Ascending aorta (tissue), 2 donors: ENCODE results near the gene CNRIP1. TPM values are rescaled to one million over a fixed set of nuclear protein-coding genes. Genes with fewer than 3 reads are reported as not detected.
"Not testable (repeated sequence)": the region's sequence is repeated elsewhere in the genome, so short reads cannot be mapped to it uniquely, and the experiment has no call there.

ENCODE experiments used
- DNase-seq, 2 donors: peaks; one replicate each; pipeline ENCODE4 v3.0.0-alpha.2; 2019; ENCODE audit warnings: low spot score in 2 of 2
- H3K27ac ChIP-seq, 2 donors: fragments of 200-600 bp; sonication (generic); one replicate each; pipeline ENCODE4 v1.5.1; 2016 to 2017; ENCODE audit warnings: mild to moderate bottlenecking in 1 of 2
- H3K27me3 ChIP-seq: fragments of 200-600 bp; sonication (generic); one replicate; pipeline ENCODE4 v1.5.1; 2017
- H3K36me3 ChIP-seq, 2 donors: fragments of 200-600 bp; sonication (generic); one replicate each; pipeline ENCODE4 v1.5.1; 2016
- H3K4me1 ChIP-seq, 2 donors: fragments of 200-600 bp; sonication (generic); one replicate each; pipeline ENCODE4 v1.5.1; 2016 to 2017; ENCODE audit warnings: mild to moderate bottlenecking in 1 of 2
- H3K4me3 ChIP-seq, 2 donors: fragments of 200-600 bp; sonication (generic); one replicate each; pipeline ENCODE4 v1.5.1; 2016 to 2017; ENCODE audit warnings: mild to moderate bottlenecking in 1 of 2
- H3K9me3 ChIP-seq, 2 donors: fragments of 200-600 bp; sonication (generic); one replicate each; pipeline ENCODE4 v1.5.1; 2016
- intact Hi-C: fragments of 100-400 bp; cut with DNase I; formaldehyde crosslinking; loops from one replicate; pipeline ENCODE4 v1.15.1; 2023
- total RNA-seq: library from RNA; depleted of rRNA; stranded (reverse); fragments of >200 nt; gene quantifications from one replicate; pipeline ENCODE4 v1.1.0, GENCODE V29; 2016
- TF ChIP-seq, protein P1 (sequence below), 3 experiments: fragments of 200-600 bp in 2 of 3; fragments of 450-650 bp in 1 of 3; sonication (generic) in 2 of 3; IDR thresholded peaks; one replicate each; pipeline ENCODE4 v1.5.1; 2016 to 2019; ENCODE audit warnings: antibody characterized with exemption in 3 of 3, mild to moderate bottlenecking in 1 of 3, moderate library complexity in 1 of 3

Gene CNRIP1
- total RNA-seq, 1 donor from 2014 or later: 37.7 TPM

DNA sequence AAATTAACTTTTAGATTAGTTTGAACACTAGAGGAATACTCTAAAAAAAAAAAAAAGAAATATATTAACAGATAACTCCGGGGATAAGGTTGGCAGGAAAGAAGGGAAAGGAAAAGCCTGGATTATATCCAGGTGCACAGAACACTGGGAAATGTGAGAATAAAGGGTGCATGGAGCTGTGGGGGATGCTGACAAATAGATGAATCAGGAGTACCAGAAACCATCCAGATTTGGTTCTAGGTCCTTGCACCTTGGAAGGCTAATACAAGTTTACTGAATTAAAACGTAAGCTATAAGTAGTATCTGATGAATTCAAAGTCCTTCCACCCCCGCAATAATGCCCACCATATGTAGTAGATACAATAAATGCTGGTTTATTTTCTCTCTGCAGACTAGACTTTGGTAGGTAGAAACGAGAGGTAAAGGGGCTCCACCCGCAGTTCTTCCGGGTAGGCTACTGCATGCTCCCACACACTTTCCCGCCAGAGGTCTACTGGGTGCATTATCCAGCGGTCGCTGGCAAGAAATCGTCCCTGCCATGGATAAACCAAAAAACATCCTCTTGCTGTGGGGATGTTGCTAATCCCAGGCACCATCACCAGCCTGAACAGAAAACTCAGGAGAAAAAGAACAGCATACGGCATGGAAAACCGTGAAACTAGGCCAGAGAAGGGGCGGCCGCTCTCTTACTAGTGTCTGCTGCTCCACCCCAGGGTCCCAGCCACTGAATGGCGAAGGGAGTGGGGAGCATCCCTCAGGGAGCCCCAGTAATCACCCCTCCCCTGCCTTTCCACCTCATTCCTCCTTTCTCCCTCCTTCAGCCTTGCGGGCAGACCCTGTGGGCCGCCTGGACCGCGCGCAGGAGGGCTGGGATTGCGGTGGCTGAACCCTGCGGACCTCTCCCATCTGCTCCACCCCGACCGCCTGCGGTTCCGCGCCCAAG lies 1.5 kb downstream of the CNRIP1 start:
- peak overlapping the region; percentile 68 to 90 for H3K4me3 ChIP-seq
- no peaks in the 10 kb centered on the region for H3K9me3 ChIP-seq
- peak in 1 of 2 donors; percentile 64 for DNase-seq
- peaks cover 0 to 7% of the 10 kb centered on the region in 2 donors for H3K4me1 ChIP-seq
- peaks cover 0 to 17% of the 10 kb centered on the region in 2 donors for H3K36me3 ChIP-seq
- intact Hi-C loops: loop anchor here (2.0 to 5.0 kb wide), 2 partner anchors 67 to 119 kb away; no protein-coding TSS in a partner anchor
- H3K27me3 ChIP-seq: no peaks in the 10 kb centered on the region
- peak overlapping the region; percentile 94 to 95 for H3K27ac ChIP-seq
- TF ChIP-seq, protein P1, sequence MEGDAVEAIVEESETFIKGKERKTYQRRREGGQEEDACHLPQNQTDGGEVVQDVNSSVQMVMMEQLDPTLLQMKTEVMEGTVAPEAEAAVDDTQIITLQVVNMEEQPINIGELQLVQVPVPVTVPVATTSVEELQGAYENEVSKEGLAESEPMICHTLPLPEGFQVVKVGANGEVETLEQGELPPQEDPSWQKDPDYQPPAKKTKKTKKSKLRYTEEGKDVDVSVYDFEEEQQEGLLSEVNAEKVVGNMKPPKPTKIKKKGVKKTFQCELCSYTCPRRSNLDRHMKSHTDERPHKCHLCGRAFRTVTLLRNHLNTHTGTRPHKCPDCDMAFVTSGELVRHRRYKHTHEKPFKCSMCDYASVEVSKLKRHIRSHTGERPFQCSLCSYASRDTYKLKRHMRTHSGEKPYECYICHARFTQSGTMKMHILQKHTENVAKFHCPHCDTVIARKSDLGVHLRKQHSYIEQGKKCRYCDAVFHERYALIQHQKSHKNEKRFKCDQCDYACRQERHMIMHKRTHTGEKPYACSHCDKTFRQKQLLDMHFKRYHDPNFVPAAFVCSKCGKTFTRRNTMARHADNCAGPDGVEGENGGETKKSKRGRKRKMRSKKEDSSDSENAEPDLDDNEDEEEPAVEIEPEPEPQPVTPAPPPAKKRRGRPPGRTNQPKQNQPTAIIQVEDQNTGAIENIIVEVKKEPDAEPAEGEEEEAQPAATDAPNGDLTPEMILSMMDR (IDR thresholded peaks at IDR 0.05): no peak

DNA sequence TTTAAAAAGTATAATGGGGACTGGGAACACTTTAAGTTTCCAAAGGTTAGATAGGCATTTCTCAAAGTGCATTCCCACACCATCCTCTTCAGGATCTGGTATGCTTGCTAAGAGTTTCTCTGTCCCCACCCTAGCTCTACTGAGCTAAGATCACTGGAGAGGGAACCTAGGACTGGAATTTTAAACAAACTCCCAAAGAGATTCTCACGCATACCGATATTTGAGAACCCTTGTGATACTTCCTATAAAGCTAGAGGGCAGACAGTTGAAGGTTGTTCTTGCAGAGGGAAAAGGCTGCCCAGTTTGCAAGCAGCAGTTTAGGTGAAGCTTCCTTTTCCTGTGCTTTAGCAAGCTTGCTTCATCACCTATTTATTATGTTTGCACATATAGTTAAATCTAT lies 3.6 kb downstream of the CNRIP1 start:
- H3K27ac ChIP-seq: no peak overlapping the region
- H3K36me3 ChIP-seq: peaks cover 0 to 17% of the 10 kb centered on the region in 2 donors
- DNase-seq: no peak
- no peak overlapping the region for H3K4me3 ChIP-seq
- TF ChIP-seq, protein P1 (IDR thresholded peaks at IDR 0.05): no peak
- H3K27me3 ChIP-seq: no peaks in the 10 kb centered on the region
- H3K9me3 ChIP-seq: no peaks in the 10 kb centered on the region
- intact Hi-C loops: loop anchor here (5.0 kb wide), 1 partner anchor 121 kb away; no protein-coding TSS in a partner anchor
- H3K4me1 ChIP-seq: peaks cover 0 to 7% of the 10 kb centered on the region in 2 donors

GRCh38 chr2:68311033-68311432 lies 8.7 kb downstream of the CNRIP1 start:
- TF ChIP-seq, protein P1 (IDR thresholded peaks at IDR 0.05): no peak
- no peaks in the 10 kb centered on the region for H3K4me1 ChIP-seq
- H3K9me3 ChIP-seq: no peaks in the 10 kb centered on the region
- intact Hi-C loops: no loop called here
- H3K4me3 ChIP-seq: no peak overlapping the region
- H3K27ac ChIP-seq: no peak overlapping the region
- peaks cover 0 to 13% of the 10 kb centered on the region in 2 donors for H3K36me3 ChIP-seq
- DNase-seq: no peak
- H3K27me3 ChIP-seq: no peaks in the 10 kb centered on the region

DNA sequence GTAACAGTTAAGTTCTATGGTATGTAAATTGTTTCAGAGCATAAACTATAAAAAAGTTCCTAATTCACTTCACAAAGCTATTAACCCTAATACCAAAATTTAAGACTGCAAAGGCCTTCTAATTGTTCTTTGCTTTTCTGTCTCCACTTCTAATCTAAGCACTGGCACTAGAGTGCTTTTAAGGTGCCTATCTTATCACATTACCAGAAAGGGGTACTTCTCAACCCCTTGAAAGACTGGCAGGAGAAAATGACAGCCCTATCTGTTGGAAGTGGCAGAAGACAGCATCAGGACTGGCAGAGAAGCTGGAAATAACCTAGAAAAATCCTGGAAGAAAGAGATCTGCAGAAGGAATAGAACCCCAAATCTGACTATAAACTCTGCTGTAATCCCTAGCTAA lies 10.3 kb downstream of the CNRIP1 start:
- TF ChIP-seq, protein P1 (IDR thresholded peaks at IDR 0.05): no peak
- DNase-seq: no peak
- H3K27ac ChIP-seq: no peak overlapping the region
- no peaks in the 10 kb centered on the region for H3K9me3 ChIP-seq
- no peaks in the 10 kb centered on the region for H3K27me3 ChIP-seq
- peaks cover 0 to 4% of the 10 kb centered on the region in 2 donors for H3K36me3 ChIP-seq
- intact Hi-C loops: no loop called here
- no peak overlapping the region for H3K4me3 ChIP-seq
- H3K4me1 ChIP-seq: no peaks in the 10 kb centered on the region

DNA sequence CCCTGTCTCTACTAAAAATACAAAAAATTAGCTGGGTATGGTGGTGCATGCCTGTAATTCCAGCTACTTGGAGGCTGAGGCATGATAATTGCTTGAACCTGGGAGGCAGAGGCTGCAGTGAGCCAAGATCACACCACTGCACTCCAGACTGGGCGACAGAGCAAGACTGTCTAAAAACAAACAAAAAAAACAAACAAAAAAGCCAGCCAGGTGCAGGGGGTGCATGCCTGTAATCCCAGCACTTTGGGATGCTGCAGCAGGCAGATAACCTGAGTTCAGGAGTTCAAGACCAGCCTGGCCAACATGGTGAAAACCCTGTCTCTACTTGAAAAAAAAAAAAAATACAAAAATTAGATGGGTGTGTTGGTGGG lies 15.9 kb downstream of the CNRIP1 start:
- DNase-seq, intact Hi-C loops: not testable (repeated sequence)

More for the DNA sequence above, 15.9 kb downstream of the CNRIP1 start:
- not testable (repeated sequence) for H3K27ac ChIP-seq, H3K9me3 ChIP-seq, H3K36me3 ChIP-seq, H3K4me1 ChIP-seq, H3K4me3 ChIP-seq, H3K27me3 ChIP-seq
